Fibroblast of peridontal ligament (primary cell): ENCODE measurements around the gene FKBP2.

Experiments used
- DNase-seq: peaks from one replicate; pipeline ENCODE4 v3.0.0-alpha.2; 2010; ENCODE audit errors: extremely low read depth

The FKBP2 gene

DNA sequence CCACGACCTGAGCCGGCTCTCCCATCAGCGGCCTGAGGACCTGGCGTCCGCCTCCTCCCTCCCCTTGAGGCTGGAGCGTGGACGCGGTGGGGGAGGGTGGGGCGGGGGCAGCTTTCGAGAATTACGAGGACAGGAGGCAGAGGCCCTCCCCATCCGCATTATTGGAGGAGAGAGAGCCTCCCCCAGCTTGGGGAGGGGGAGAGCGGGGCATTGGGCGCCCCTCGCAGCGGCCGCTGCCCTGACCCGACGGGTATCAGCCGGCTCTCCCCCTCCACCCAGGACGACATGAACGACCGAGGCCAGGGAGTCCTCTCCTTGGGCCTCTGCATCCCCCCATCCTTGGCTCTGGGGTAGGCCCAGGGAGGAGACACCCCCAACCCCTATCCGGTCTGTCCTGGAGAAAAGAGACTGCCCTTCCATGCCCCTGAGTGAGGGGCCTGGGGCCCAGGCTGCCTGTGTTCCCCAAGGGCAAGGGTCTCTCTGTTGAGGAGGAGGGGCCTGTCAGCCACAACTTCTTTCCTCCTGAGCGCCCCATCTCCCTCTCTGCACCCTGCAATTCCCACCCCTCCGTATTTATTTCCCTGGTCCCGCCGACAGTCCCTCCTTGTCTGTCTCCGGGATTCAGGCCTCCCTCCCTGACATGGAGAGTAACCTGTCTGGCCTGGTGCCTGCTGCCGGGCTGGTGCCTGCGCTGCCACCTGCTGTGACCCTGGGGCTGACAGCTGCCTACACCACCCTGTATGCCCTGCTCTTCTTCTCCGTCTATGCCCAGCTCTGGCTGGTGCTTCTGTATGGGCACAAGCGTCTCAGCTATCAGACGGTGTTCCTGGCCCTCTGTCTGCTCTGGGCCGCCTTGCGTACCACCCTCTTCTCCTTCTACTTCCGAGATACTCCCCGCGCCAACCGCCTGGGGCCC, 45.2 kb downstream of the FKBP2 start:
- no peak for DNase-seq

DNA sequence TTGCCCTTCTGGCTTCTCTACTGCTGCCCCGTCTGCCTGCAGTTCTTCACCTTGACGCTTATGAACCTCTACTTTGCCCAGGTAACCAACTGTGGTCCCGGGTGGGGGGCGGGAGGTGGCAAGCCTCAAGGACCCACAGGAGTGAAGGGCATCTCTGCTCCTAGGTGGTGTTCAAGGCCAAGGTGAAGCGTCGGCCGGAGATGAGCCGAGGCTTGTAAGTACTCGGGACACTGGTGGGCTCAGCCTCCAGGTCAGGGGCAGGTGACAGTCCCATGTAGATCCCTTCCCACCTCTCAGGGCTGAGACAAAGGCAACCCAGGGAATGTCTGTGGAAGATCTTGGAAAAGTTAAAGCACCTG, 45.9 kb downstream of the FKBP2 start:
- DNase-seq = no peak

DNA sequence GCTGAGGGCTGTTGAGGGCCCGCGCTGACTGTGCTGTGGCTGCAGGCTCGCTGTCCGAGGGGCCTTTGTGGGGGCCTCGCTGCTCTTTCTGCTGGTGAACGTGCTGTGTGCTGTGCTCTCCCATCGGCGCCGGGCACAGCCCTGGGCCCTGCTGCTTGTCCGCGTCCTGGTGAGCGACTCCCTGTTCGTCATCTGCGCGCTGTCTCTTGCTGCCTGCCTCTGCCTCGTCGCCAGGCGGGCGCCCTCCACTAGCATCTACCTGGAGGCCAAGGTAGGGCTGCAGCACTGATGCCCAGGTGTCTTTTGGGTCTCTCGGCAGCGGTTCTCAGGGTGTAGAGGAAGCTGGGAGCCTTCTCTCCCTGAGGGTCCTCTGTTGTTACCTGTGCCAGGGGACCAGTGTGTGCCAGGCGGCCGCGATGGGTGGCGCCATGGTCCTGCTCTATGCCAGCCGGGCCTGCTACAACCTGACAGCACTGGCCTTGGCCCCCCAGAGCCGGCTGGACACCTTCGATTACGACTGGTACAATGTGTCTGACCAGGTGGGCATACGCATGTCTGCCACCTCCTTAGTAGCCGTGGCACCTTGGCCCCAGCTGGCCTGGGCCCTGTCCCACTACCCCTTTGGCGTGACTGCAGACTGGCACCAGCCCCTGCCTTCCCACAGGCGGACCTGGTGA, 46.9 kb downstream of the FKBP2 start:
- DNase-seq = no peak

DNA sequence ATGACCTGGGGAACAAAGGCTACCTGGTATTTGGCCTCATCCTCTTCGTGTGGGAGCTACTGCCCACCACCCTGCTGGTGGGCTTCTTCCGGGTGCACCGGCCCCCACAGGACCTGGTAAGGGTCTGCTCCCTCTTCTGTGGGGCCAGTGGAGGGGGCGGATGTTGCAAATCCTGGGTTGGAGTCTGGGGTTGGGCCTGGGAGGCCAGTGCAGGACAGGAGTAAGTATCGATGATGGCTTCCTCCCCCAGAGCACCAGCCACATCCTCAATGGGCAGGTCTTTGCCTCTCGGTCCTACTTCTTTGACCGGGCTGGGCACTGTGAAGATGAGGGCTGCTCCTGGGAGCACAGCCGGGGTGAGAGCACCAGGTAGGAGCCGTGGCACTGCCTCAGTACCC, 47.5 kb downstream of the FKBP2 start:
- DNase-seq = no peak

DNA sequence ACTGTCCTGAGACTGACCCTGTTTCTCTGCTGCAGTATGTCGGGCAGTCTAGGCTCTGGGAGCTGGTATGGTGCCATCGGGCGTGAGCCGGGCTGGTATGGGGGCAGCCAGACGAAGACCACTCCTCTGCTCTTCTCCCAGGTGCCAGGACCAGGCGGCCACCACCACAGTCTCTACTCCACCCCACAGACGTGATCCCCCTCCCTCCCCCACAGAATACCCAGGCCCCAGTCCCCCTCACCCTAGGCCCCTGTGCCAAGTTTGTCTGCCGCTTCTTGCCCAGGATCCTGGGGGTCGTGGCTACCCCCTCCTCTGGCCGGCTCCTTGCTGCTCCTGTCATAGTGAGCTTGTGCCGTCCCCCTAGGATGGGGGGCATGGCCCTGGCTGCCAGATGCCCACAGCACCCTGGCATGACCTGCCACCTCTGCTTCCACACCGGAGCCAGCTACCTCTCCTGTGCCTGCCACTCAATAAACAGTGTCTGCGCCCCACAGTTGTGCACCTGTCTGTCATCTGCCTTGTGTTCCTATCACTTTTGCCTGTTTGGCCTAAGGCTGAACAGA, 48.2 kb downstream of the FKBP2 start:
- DNase-seq = no peak

DNA sequence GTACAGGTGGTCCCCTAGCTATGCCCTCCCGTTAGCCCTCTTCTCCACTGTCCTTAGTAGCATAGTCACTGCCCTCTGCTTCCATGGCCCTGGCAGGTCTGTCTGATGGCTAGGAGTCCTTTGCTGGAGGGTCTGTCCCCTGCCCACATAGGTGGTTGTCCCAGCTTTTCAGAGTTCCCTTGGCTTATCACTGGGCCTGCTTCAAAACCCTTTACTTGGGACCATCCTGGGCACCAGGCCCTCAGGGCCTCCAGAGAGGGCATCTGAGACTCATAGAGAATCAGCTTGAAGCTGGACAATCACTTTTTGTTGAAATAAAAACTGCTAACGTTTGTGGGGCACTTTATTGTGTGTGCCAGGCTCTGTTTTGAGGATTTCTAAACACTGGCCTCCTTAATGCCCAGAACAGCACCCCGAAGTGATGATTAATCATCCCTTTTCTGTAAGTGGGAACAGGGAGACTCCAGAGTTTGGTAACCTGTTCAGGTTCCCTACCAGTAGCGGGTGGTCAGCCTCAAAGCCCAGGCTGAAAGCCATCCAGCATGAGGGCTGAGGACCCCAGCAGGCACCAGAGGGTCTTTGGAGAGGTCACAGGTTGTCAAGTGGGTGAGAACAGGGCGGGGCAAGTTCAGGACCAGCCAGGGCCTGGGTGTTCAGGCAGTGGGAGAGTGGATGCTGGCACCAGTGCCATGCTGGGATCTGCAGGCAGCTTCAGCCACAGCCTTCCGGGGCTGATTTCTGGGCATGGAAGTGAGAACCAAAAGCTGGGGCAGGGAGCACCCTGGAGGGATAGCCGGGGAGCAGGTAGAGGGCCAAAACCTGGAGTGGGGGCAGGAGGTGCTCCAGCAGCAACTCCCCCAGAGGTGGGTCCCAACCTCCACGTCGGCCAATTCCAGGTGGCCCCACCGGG, 49.7 kb downstream of the FKBP2 start:
- DNase-seq = no peak

DNA sequence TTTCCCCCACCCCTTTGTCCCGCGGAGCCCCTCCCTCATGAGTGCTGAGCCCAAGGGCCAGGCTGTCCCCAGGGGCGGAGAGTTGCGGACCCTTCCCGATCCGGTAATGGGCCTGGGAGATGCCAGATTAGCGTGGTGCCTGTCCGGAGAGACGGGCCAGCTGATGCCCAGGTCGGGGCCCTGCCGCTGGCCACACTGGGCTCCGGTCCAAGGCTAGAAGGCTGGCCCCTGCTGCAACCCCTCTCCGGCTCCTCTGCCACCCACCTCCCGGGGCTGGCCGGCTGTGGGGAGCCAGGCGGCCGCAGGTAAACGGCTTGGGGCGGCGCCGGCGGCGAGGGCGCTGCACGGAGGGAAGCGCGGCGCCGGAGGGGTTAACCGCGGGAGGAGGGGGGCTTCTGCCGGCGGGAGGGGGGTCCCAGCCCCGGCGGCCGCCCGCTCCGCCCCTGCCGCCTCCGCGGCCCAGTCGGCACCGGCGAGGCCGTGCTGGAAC, 50.4 kb downstream of the FKBP2 start, which contains the start of gene KCNK4:
TSS of gene KCNK4 (plus strand) at position 41 of the 490 bp plus-strand sequence. CDS start 1,717 bp downstream, outside the sequence.
- DNase-seq = no peak

DNA sequence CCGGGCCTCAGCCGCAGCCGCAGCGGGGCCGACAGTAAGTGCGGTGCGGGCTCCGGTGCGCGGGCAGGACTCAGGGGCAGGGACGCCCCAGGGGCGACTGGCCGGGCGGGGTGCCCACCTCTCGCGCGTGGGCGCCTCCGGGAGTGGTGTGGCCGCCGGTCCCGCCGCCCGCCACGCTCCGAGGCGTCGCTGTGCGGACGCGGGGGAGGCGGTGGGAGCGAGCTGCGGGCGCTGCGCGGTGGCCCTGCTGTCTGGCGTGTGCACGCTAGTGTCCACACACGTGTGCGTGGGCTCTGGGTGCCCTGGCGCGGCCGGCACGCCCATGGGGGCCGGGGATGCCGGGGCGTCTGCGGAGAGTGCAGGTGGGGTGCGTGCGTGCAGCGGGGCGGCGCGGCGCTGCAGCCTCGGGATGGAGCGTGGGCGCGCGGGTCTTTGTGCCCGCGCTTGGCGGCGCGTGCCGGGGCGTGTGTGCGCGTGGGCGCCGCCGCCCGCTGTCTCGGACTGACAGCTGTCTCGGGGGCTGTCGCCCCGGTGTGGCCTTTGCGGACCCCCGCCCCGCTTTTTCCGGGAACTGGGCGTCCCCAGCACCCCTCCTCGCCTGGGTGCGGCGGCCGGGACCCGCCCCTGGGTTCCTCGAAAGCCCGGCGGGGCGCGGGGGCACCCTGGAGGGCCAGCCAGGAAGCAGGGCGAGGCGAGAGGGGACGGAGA, 51.0 kb downstream of the FKBP2 start:
- no peak for DNase-seq

DNA sequence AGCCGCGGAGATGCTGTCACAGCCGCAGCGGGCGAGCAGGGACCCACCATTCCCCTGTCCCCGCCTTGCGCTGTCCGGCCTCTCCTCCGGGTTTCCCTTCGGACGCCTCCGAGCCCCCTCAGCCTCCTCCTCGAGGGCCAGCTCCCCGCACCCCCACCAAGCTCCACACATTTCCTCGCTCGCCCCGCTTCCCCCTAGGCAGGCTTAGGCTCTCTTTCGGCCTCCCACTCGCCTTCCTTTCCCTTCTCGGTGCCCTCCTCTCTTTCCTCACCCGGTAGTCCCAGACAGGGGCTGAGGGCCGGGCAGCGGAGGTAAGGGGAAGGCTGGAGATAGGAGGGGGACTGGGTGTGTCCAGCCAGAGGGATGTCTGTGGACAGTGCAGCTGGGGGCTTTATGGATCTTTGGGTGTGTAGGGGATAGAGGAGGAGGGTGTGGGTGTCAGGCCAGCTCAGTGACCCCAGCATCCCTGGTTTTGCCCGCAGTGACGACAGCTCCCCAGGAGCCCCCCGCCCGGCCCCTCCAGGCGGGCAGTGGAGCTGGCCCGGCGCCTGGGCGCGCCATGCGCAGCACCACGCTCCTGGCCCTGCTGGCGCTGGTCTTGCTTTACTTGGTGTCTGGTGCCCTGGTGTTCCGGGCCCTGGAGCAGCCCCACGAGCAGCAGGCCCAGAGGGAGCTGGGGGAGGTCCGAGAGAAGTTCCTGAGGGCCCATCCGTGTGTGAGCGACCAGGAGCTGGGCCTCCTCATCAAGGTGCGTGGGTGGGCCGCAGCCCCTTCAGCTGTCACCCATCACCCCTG, 51.8 kb downstream of the FKBP2 start:
- no peak for DNase-seq
